NCI-H1436 treated with DMSO at 0.1 percent for 48 hours (cell line): ENCODE data around the gene ARIH2.
"Not testable (repeated sequence)": the region's sequence is repeated elsewhere in the genome, so short reads cannot be mapped to it uniquely, and the experiment has no call there.

Experiments
- DNase-seq: peaks from one replicate; lab custom pipeline; 2025; lab: John Stamatoyannopoulos, UW

Gene ARIH2

GRCh38 chr3:48918388-48919214 lies at the start of gene ARIH2:
Gene ARIH2, plus strand, starts transcription at chr3:48918842. Its CDS starts 8,717 bp downstream, at chr3:48927559.
- DNase-seq: peak; percentile 23

- no peak for DNase-seq
These were observed 41.0 kb upstream of the ARIH2 start for GRCh38 chr3:48877671-48878070.

GRCh38 chr3:48879307-48879993 lies 39.2 kb upstream of the ARIH2 start:
- no peak for DNase-seq

- DNase-seq: no peak
These were observed 38.7 kb upstream of the ARIH2 start for GRCh38 chr3:48879994-48880377.

- no peak for DNase-seq
These were observed 37.6 kb upstream of the ARIH2 start for GRCh38 chr3:48881006-48881405.

GRCh38 chr3:48881652-48882114 lies 37.0 kb upstream of the ARIH2 start:
- no peak for DNase-seq

GRCh38 chr3:48885753-48886152 lies 32.9 kb upstream of the ARIH2 start:
- no peak for DNase-seq

- DNase-seq: no peak
These were observed 27.0 kb upstream of the ARIH2 start for GRCh38 chr3:48891606-48892005.

GRCh38 chr3:48894516-48894915 lies 24.1 kb upstream of the ARIH2 start:
- DNase-seq: no peak

GRCh38 chr3:48896936-48897335 lies 21.7 kb upstream of the ARIH2 start:
- DNase-seq: no peak

- no peak for DNase-seq
These were observed 20.9 kb upstream of the ARIH2 start for GRCh38 chr3:48897460-48898376.

GRCh38 chr3:48898383-48899234 lies 20.0 kb upstream of the ARIH2 start, which contains the start of gene SLC25A20:
Gene SLC25A20, minus strand, starts transcription at chr3:48898882. Its CDS starts 88 bp downstream, at chr3:48898794.
- DNase-seq: no peak

GRCh38 chr3:48899273-48899672 lies 19.4 kb upstream of the ARIH2 start:
- DNase-seq: no peak

GRCh38 chr3:48907026-48907425 lies 11.6 kb upstream of the ARIH2 start:
- not testable (repeated sequence) for DNase-seq

GRCh38 chr3:48915296-48915695 lies 3.3 kb upstream of the ARIH2 start:
- DNase-seq: no peak

GRCh38 chr3:48919215-48920138 lies 835 bp downstream of the ARIH2 start:
- no peak for DNase-seq

GRCh38 chr3:48926425-48927392 lies 8.1 kb downstream of the ARIH2 start:
- no peak for DNase-seq

- DNase-seq: no peak
These were observed 9.3 kb downstream of the ARIH2 start for GRCh38 chr3:48927928-48928327.

GRCh38 chr3:48928679-48929078 lies 10.0 kb downstream of the ARIH2 start:
- DNase-seq: no peak
